H1 (cell line): Measurements from ENCODE around the gene NAGS. TPM values are rescaled to one million over a fixed set of nuclear protein-coding genes. Genes with fewer than 3 reads are reported as not detected.

Source experiments
- CTCF ChIA-PET: fragments of 300-600 bp; sonication (Branson Sonifier 250); formaldehyde crosslinking; loops from one replicate; lab custom pipeline; 2021; ENCODE audit not compliant: partially characterized antibody; lab: Charles Lee
- POLR2A ChIA-PET: fragments of 300-600 bp; sonication (Branson Sonifier 250); formaldehyde crosslinking; loops from one replicate; lab custom pipeline; 2021; ENCODE audit warnings: inconsistent platforms; ENCODE audit not compliant: partially characterized antibody; lab: Charles Lee
- DNase-seq, 2 experiments: peaks; one replicate each; pipeline versions ENCODE4 v3.0.0 to v3.0.0-alpha.2; 2010 to 2022; ENCODE audit warnings: low spot score in 2 of 2, low read depth in 1 of 2, mixed read lengths in 1 of 2
- FAIRE-seq: peaks from 2 replicates; lab custom pipeline; 2011; peaks lifted over from hg19 to GRCh38; lab: Jason Lieb, UNC
- H2AFZ ChIP-seq: 2 replicates; pipeline ENCODE4 v1.8.1; 2012; ENCODE audit warnings: low read length, inconsistent platforms
- H2AK5ac ChIP-seq: 2 replicates; pipeline ENCODE4 v1.6.1; 2013; ENCODE audit warnings: low read depth, low read length
- H2BK120ac ChIP-seq: replicated peaks from 2 replicates; pipeline ENCODE3; 2013; ENCODE audit warnings: low read depth, low read length, inconsistent platforms
- H2BK12ac ChIP-seq: 2 replicates; pipeline ENCODE4 v1.6.1; 2013; ENCODE audit warnings: low read depth, low read length
- H2BK15ac ChIP-seq: 2 replicates; pipeline ENCODE4 v1.6.1; 2013; ENCODE audit warnings: low read length
- H2BK20ac ChIP-seq: 2 replicates; pipeline ENCODE4 v1.6.1; 2013; ENCODE audit warnings: low read length
- H2BK5ac ChIP-seq: 2 replicates; pipeline ENCODE4 v1.6.1; 2013; ENCODE audit warnings: low read depth, low read length
- H3K14ac ChIP-seq: 2 replicates; pipeline ENCODE4 v1.6.1; 2013; ENCODE audit warnings: inconsistent platforms; ENCODE audit not compliant: insufficient read length
- H3K18ac ChIP-seq: 2 replicates; pipeline ENCODE4 v1.6.1; 2013; ENCODE audit warnings: low read length; ENCODE audit errors: extremely low read depth
- H3K23ac ChIP-seq: 2 replicates; pipeline ENCODE4 v1.6.1; 2013; ENCODE audit warnings: inconsistent platforms; ENCODE audit not compliant: insufficient read length
- H3K23me2 ChIP-seq: 2 replicates; pipeline ENCODE4 v1.6.1; 2013; ENCODE audit warnings: low read depth, low read length
- H3K27ac ChIP-seq: 2 replicates; pipeline ENCODE4 v1.6.1; 2011; ENCODE audit warnings: low read depth, low read length, inconsistent platforms
- H3K27me3 ChIP-seq, 4 experiments: replicated peaks in 1 of 4; 1 replicate in 1 of 4; 2 replicates in 3 of 4; pipeline versions ENCODE4 v1.6.1 to v1.8.1; 2011 to 2013; ENCODE audit warnings: low read length in 3 of 4, mild to moderate bottlenecking in 3 of 4, inconsistent platforms in 2 of 4, mixed read lengths in 2 of 4, moderate library complexity in 1 of 4; ENCODE audit not compliant: control insufficient read depth in 3 of 4, insufficient read depth in 3 of 4; ENCODE audit errors: extremely low read depth in 1 of 4
- H3K36me3 ChIP-seq, 4 experiments: 2 replicates each; pipeline versions ENCODE4 v1.6.1 to v1.8.1; 2011 to 2013; ENCODE audit warnings: mild to moderate bottlenecking in 4 of 4, low read length in 3 of 4, moderate library complexity in 2 of 4, control low read depth in 1 of 4, inconsistent platforms in 1 of 4; ENCODE audit not compliant: insufficient read depth in 4 of 4, control insufficient read depth in 2 of 4
- H3K4ac ChIP-seq: replicated peaks from 2 replicates; pipeline ENCODE3; 2013; ENCODE audit warnings: low read length, low read depth, mixed read lengths, inconsistent platforms; ENCODE audit not compliant: insufficient read length
- H3K4me1 ChIP-seq, 4 experiments: replicated peaks in 1 of 4; 1 replicate in 1 of 4; 2 replicates in 3 of 4; pipeline versions ENCODE4 v1.6.1 to v1.8.1; 2011 to 2013; ENCODE audit warnings: low read length in 3 of 4, inconsistent platforms in 2 of 4, mixed read lengths in 1 of 4; ENCODE audit not compliant: insufficient read depth in 4 of 4, control insufficient read depth in 3 of 4
- H3K4me2 ChIP-seq, 2 experiments: 2 replicates each; pipeline versions ENCODE4 v1.6.1 to v1.8.1; 2011 to 2013; ENCODE audit warnings: low read depth in 2 of 2, low read length in 2 of 2, control low read depth in 1 of 2, inconsistent platforms in 1 of 2, mild to moderate bottlenecking in 1 of 2; ENCODE audit not compliant: insufficient read depth in 1 of 2
- H3K4me3 ChIP-seq, 4 experiments: fragments of 200-600, 300-600 bp in 1 of 4; sonication (generic), shearing (Covaris generic), sonication (Bioruptor Twin) in 1 of 4; 2 replicates each; pipeline versions ENCODE4 v1.5.1 to v1.8.1; 2011 to 2016; ENCODE audit warnings: low read length in 4 of 4, low read depth in 3 of 4, control low read depth in 2 of 4, inconsistent platforms in 2 of 4, mild to moderate bottlenecking in 2 of 4, mixed read lengths in 1 of 4, moderate library complexity in 1 of 4; ENCODE audit not compliant: insufficient read depth in 2 of 4; ENCODE audit errors: extremely low read depth in 1 of 4
- H3K56ac ChIP-seq: replicated peaks from 2 replicates; pipeline ENCODE3; 2013; ENCODE audit warnings: low read depth, mild to moderate bottlenecking, mixed read lengths, low read length, inconsistent platforms; ENCODE audit not compliant: insufficient read length
- H3K79me1 ChIP-seq: 2 replicates; pipeline ENCODE4 v1.6.1; 2013; ENCODE audit warnings: low read depth, low read length, control low read depth
- H3K79me2 ChIP-seq, 2 experiments: 2 replicates each; pipeline versions ENCODE4 v1.6.1 to v1.8.1; 2012 to 2013; ENCODE audit warnings: low read length in 2 of 2, mild to moderate bottlenecking in 2 of 2, inconsistent platforms in 1 of 2; ENCODE audit not compliant: insufficient read depth in 2 of 2, control insufficient read depth in 1 of 2
- H3K9ac ChIP-seq, 4 experiments: replicated peaks in 1 of 4; 1 replicate in 1 of 4; 2 replicates in 3 of 4; pipeline versions ENCODE4 v1.6.1 to v1.8.1; 2011 to 2013; ENCODE audit warnings: low read depth in 3 of 4, low read length in 3 of 4, control low read depth in 2 of 4, mild to moderate bottlenecking in 2 of 4, moderate library complexity in 2 of 4, inconsistent platforms in 1 of 4; ENCODE audit errors: extremely low read depth in 1 of 4
- H3K9me3 ChIP-seq, 2 experiments: 2 replicates each; pipeline versions ENCODE4 v1.6.1 to v1.8.1; 2012 to 2013; ENCODE audit warnings: mild to moderate bottlenecking in 2 of 2, moderate library complexity in 2 of 2, control low read depth in 1 of 2, inconsistent platforms in 1 of 2, low read depth in 1 of 2, low read length in 1 of 2, mixed read lengths in 1 of 2; ENCODE audit not compliant: insufficient read depth in 2 of 2
- H4K20me1 ChIP-seq, 2 experiments: replicated peaks in 1 of 2; 2 replicates each; pipeline versions ENCODE3 to v1.8.1; 2011 to 2013; ENCODE audit warnings: inconsistent platforms in 2 of 2, low read length in 2 of 2, mild to moderate bottlenecking in 1 of 2; ENCODE audit not compliant: insufficient read depth in 2 of 2, control insufficient read depth in 1 of 2
- H4K5ac ChIP-seq: 2 replicates; pipeline ENCODE4 v1.6.1; 2013; ENCODE audit warnings: low read length, low read depth, mixed read lengths, inconsistent platforms; ENCODE audit not compliant: insufficient read length
- H4K8ac ChIP-seq: 2 replicates; pipeline ENCODE4 v1.8.0; 2013; ENCODE audit warnings: mild to moderate bottlenecking, moderate library complexity, low read length, inconsistent platforms; ENCODE audit not compliant: insufficient read depth; ENCODE audit errors: extremely low read depth
- H4K91ac ChIP-seq: replicated peaks from 2 replicates; pipeline ENCODE3; 2013; ENCODE audit warnings: low read length, mixed read lengths, inconsistent platforms; ENCODE audit not compliant: insufficient read length
- BACH1 ChIP-seq: IDR thresholded peaks from 2 replicates; pipeline ENCODE4 v1.6.1; 2012; ENCODE audit warnings: low read length, improper control_type of control experiment
- CBX8 ChIP-seq: fragments of 300-800, 300-1000 bp; sonication (generic); IDR thresholded peaks from 2 replicates; pipeline ENCODE4 v1.7.1; 2016; ENCODE audit warnings: low read depth, low read length, borderline replicate concordance
- EZH2 ChIP-seq: fragments of 200-600 bp; sonication (generic); IDR thresholded peaks from 2 replicates; pipeline ENCODE4 v1.7.1; 2012; ENCODE audit warnings: low read depth, mild to moderate bottlenecking, moderate library complexity, low read length, inconsistent platforms; ENCODE audit not compliant: severe bottlenecking
- JUND ChIP-seq: IDR thresholded peaks from 2 replicates; pipeline ENCODE4 v1.6.1; 2011; ENCODE audit warnings: mild to moderate bottlenecking, improper control_type of control experiment, low read length
- KDM5A ChIP-seq: fragments of 200-600 bp; IDR thresholded peaks from 2 replicates; pipeline ENCODE4 v1.7.1; 2012; ENCODE audit warnings: mild to moderate bottlenecking, low read length, inconsistent platforms, mixed read lengths
- NANOG ChIP-seq: IDR thresholded peaks from 2 replicates; pipeline ENCODE4 v1.6.1; 2011; ENCODE audit warnings: low read length, low read depth, mild to moderate bottlenecking, inconsistent platforms; ENCODE audit not compliant: insufficient read depth, poor library complexity, severe bottlenecking
- PHF8 ChIP-seq: fragments of 200-600 bp; sonication (generic); conservative IDR thresholded peaks from 2 replicates; pipeline ENCODE4 v1.7.1; 2012; ENCODE audit warnings: low read depth, mild to moderate bottlenecking, inconsistent platforms, low read length, moderate library complexity
- POLR2A ChIP-seq, 2 experiments: IDR thresholded peaks; 1 replicate in 1 of 2; 2 replicates in 1 of 2; pipeline ENCODE4 v1.6.1; 2011; ENCODE audit warnings: low read depth in 2 of 2, low read length in 2 of 2, mild to moderate bottlenecking in 2 of 2; ENCODE audit errors: control extremely low read depth in 1 of 2
- RBBP5 ChIP-seq: IDR thresholded peaks from 2 replicates; pipeline ENCODE4 v1.7.1; 2012; ENCODE audit warnings: low read depth, mild to moderate bottlenecking, inconsistent platforms, low read length, moderate library complexity, borderline replicate concordance
- RNF2 ChIP-seq: fragments of 200-900, 300-1000 bp; sonication (generic); IDR thresholded peaks from 2 replicates; pipeline ENCODE4 v1.7.1; 2016; ENCODE audit warnings: borderline replicate concordance, low read depth, mild to moderate bottlenecking, antibody characterized with exemption, low read length; ENCODE audit not compliant: poor library complexity, severe bottlenecking; ENCODE audit errors: missing control alignments
- RXRA ChIP-seq: IDR thresholded peaks from 2 replicates; pipeline ENCODE4 v1.6.1; 2011; ENCODE audit warnings: low read depth, mild to moderate bottlenecking, low read length, moderate library complexity; ENCODE audit not compliant: insufficient read depth
- SP2 ChIP-seq: IDR thresholded peaks from 2 replicates; pipeline ENCODE4 v1.6.1; 2012; ENCODE audit warnings: mild to moderate bottlenecking, low read length, inconsistent platforms
- SP4 ChIP-seq: IDR thresholded peaks from 2 replicates; pipeline ENCODE4 v1.6.1; 2012; ENCODE audit warnings: low read length, inconsistent platforms
- WGBS, 2 experiments: shearing (Covaris generic) in 1 of 2; methylation state at CpG; one replicate each; pipeline versions ENCODE4 v1.1.6 to v1.1.7; 2013 to 2015; ENCODE audit warnings: low lambda C conversion rate in 2 of 2, mixed read lengths in 2 of 2, inconsistent platforms in 1 of 2, low coverage in 1 of 2, missing lambda C conversion rate in 1 of 2; ENCODE audit not compliant: insufficient replicate concordance in 2 of 2, insufficient coverage in 1 of 2, insufficient read length in 1 of 2; ENCODE audit errors: extremely low coverage in 1 of 2, missing lambda C conversion rate in 1 of 2; 5-methylcytosine and 5-hydroxymethylcytosine counted together
- polyA plus RNA-seq, 7 experiments: library from polyadenylated mRNA; depleted of rRNA in 3 of 7; stranded (reverse) in 5 of 7; unstranded in 2 of 7; fragments of >200 nt in 5 of 7; fragments of 200-250 nt in 2 of 7; gene quantifications; 1 replicate in 5 of 7; 2 replicates in 1 of 7; 4 replicates in 1 of 7; pipeline versions ENCODE4 v1.2.1 to v1.2.3, GENCODE V29; 2011 to 2013; ENCODE audit warnings: missing spikeins in 2 of 7, mixed read lengths in 2 of 7
- total RNA-seq: library from RNA; stranded (reverse); fragmentation: NEBNext Ultra II Directional; extraction: Animal tissue kit (Norgen Biotek cat#: 25700); gene quantifications from 2 replicates; pipeline ENCODE4 v1.2.1, GENCODE V29; 2021
- TF ChIP-seq, protein P1 (sequence below): IDR thresholded peaks from 2 replicates; pipeline ENCODE4 v1.6.1; 2012; ENCODE audit warnings: inconsistent platforms

NAGS gene
- total and polyA plus RNA-seq, 2 of the 8 experiments (the other 6 are each of a cell fraction or from before 2014, with no cell fraction given): 4.0 to 5.1 TPM

GRCh38 chr17:43962479-43962878 lies 41.9 kb upstream of the NAGS start:
- H2BK15ac ChIP-seq: no peak overlapping the region
- H3K14ac ChIP-seq: no peak overlapping the region
- FAIRE-seq: no peak
- no peak overlapping the region for H2BK5ac ChIP-seq
- H2AFZ ChIP-seq: no peak overlapping the region
- H4K8ac ChIP-seq: no peak overlapping the region
- H4K91ac ChIP-seq: no peak overlapping the region
- no peaks in the 10 kb centered on the region for H3K36me3 ChIP-seq
- no peak overlapping the region for H2BK12ac ChIP-seq
- no peak overlapping the region for H3K4me3 ChIP-seq
- no peak overlapping the region for H3K56ac ChIP-seq
- no peak overlapping the region for H2BK20ac ChIP-seq
- H3K4me2 ChIP-seq: no peak overlapping the region
- H3K18ac ChIP-seq: no peak overlapping the region
- H3K9ac ChIP-seq: no peak overlapping the region
- no peak overlapping the region for H2BK120ac ChIP-seq
- H3K27me3 ChIP-seq: no peaks in the 10 kb centered on the region
- H3K23ac ChIP-seq: no peak overlapping the region
- CTCF ChIA-PET: interaction anchor here (1.2 to 4.5 kb wide), 6 partner anchors 9 to 22 kb away, joined by 3 to 26 read pairs (median 5); no protein-coding TSS in a partner anchor
- H3K79me2 ChIP-seq: no peaks in the 10 kb centered on the region
- no peaks in the 10 kb centered on the region for H3K4me1 ChIP-seq
- no peaks in the 10 kb centered on the region for H3K9me3 ChIP-seq
- DNase-seq: no peak
- 78% methylated on average over 7 of the region's 7 CpGs; no CpG with 5 or more reads in 1 of the 2 experiments for WGBS, 2 experiments
- 0 out of 2 replicates have a peak, but pooled peaks cover 2% of the 10 kb centered on the region for H3K23me2 ChIP-seq
- POLR2A ChIA-PET: no interaction called here
- H4K5ac ChIP-seq: no peak overlapping the region
- no peaks in the 10 kb centered on the region for H3K79me1 ChIP-seq
- no peak overlapping the region for H3K4ac ChIP-seq
- no peak overlapping the region for H2AK5ac ChIP-seq
- H4K20me1 ChIP-seq: no peaks in the 10 kb centered on the region
- no peak overlapping the region for H3K27ac ChIP-seq
- TF ChIP-seq KDM5A (no peak), SP4 (no peak), NANOG (no peak), RBBP5 (no peak), EZH2 (no peak), SP2 (no peak), JUND (no peak), BACH1 (no peak), CBX8 (no peak), POLR2A (IDR thresholded peaks at IDR 0.05; ENCODE audit: control extremely low read depth in 1 of 2, low read depth in 2 of 2, low read length in 2 of 2) (no peak), PHF8 (no peak), RXRA (no peak), RNF2 (no peak)
- TF ChIP-seq, protein P1, sequence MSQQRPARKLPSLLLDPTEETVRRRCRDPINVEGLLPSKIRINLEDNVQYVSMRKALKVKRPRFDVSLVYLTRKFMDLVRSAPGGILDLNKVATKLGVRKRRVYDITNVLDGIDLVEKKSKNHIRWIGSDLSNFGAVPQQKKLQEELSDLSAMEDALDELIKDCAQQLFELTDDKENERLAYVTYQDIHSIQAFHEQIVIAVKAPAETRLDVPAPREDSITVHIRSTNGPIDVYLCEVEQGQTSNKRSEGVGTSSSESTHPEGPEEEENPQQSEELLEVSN: no peak
